Measurements from ENCODE around the gene CNN3.

- TF ChIP-seq CTCF (IDR thresholded peaks at IDR 0.05): no peak
- no peak for TF ChIP-seq EP300 (IDR thresholded peaks at IDR 0.05)
Observed at GRCh38 chr1:94855307-94855700, 71.6 kb downstream of the CNN3 start.

All from tibial nerve (tissue), 4 donors.